Loucy (cell line): ENCODE measurements around the gene TMED9.

Source experiments
- H2AFZ ChIP-seq: fragments of 200-600 bp; sonication (generic); 2 replicates; pipeline ENCODE4 v1.6.0; 2016; ENCODE audit warnings: antibody characterized with exemption, mild to moderate bottlenecking, low read length, moderate library complexity
- H3F3A ChIP-seq: fragments of 200-600 bp; 2 replicates; pipeline ENCODE4 v1.6.0; 2016; ENCODE audit warnings: antibody characterized with exemption, low read depth, mild to moderate bottlenecking
- H3K27me3 ChIP-seq: fragments of 200-600 bp; sonication (generic); 2 replicates; pipeline ENCODE4 v1.6.1; 2014; ENCODE audit warnings: low read length, mild to moderate bottlenecking; ENCODE audit not compliant: insufficient read depth, poor library complexity, severe bottlenecking
- H3K36me3 ChIP-seq: fragments of 200-600 bp; sonication (generic); 2 replicates; pipeline ENCODE4 v1.6.1; 2016; ENCODE audit warnings: low read length; ENCODE audit not compliant: insufficient read depth
- H3K4me1 ChIP-seq: fragments of 200-600 bp; sonication (generic); 2 replicates; pipeline ENCODE4 v1.5.1; 2014; ENCODE audit warnings: low read length, mild to moderate bottlenecking; ENCODE audit not compliant: insufficient read depth, poor library complexity, severe bottlenecking
- H3K4me2 ChIP-seq: fragments of 200-600 bp; sonication (generic); 2 replicates; pipeline ENCODE4 v1.6.0; 2014; ENCODE audit warnings: antibody characterized with exemption, low read length, low read depth, mild to moderate bottlenecking; ENCODE audit not compliant: poor library complexity, severe bottlenecking
- H3K4me3 ChIP-seq: fragments of 200-600 bp; sonication (generic); 2 replicates; pipeline ENCODE4 v1.5.1; 2014; ENCODE audit warnings: low read length, mild to moderate bottlenecking, mixed read lengths; ENCODE audit not compliant: poor library complexity, severe bottlenecking
- H3K79me2 ChIP-seq: fragments of 200-600 bp; sonication (generic); 2 replicates; pipeline ENCODE4 v1.6.1; 2014; ENCODE audit warnings: low read length; ENCODE audit not compliant: insufficient read depth
- H3K9ac ChIP-seq: fragments of 200-600 bp; sonication (generic); 2 replicates; pipeline ENCODE4 v1.6.0; 2014; ENCODE audit warnings: mild to moderate bottlenecking, low read depth, low read length, moderate library complexity; ENCODE audit not compliant: poor library complexity, severe bottlenecking
- H3K9me2 ChIP-seq: fragments of 200-600 bp; sonication (generic); replicated peaks from 2 replicates; pipeline ENCODE4 v1.6.1; 2016; ENCODE audit warnings: low read depth, low read length, mixed read lengths
- H3K9me3 ChIP-seq: fragments of 200-600 bp; sonication (generic); 2 replicates; pipeline ENCODE4 v1.6.1; 2014; ENCODE audit warnings: mild to moderate bottlenecking, antibody characterized with exemption, low read length, low read depth; ENCODE audit not compliant: insufficient read depth
- H4K20me1 ChIP-seq: fragments of 200-600 bp; sonication (generic); 2 replicates; pipeline ENCODE4 v1.6.0; 2014; ENCODE audit warnings: antibody characterized with exemption, low read length, mild to moderate bottlenecking; ENCODE audit not compliant: insufficient read depth, poor library complexity, severe bottlenecking
- EZH2phosphoT487 ChIP-seq: fragments of 200-600 bp; IDR thresholded peaks from 2 replicates; pipeline ENCODE4 v1.6.1; 2018; ENCODE audit warnings: antibody characterized with exemption, mild to moderate bottlenecking, moderate library complexity, borderline replicate concordance
- TF ChIP-seq, protein P1 (sequence below): fragments of 200-600 bp; sonication (generic); conservative IDR thresholded peaks from 2 replicates; pipeline ENCODE4 v1.5.1; 2014; ENCODE audit warnings: mild to moderate bottlenecking, antibody characterized with exemption, low read length

Gene TMED9

DNA sequence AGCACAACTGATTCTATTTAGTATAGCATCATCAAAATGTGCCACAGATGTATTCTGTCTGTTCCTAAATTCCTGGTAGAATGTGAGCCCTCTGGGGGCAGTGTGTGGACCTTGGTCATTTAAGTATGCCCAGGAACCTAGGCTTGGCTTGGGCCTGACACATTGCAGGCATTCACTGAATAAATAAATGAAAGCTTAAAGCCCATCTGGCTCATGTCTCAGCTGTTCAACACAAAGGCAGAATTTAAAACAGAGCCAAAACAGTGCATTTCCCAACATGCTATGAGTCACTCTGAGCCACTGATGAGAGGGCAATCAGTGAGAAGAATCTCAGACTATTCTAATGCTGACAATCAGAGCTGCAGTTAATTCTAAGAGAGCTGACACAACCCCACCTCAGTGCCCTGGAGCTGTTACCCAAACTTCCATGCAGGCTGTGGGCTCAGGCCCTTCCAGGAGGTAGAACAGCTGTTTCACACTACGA is 45.7 kb upstream of the TMED9 start:
- Histone ChIP-seq H3K4me2 (no peak overlapping the region), H3K79me2 (peaks cover 6% of the 10 kb centered on the region; the same call in 1 of the 2 replicates)
- TF ChIP-seq, protein P1, sequence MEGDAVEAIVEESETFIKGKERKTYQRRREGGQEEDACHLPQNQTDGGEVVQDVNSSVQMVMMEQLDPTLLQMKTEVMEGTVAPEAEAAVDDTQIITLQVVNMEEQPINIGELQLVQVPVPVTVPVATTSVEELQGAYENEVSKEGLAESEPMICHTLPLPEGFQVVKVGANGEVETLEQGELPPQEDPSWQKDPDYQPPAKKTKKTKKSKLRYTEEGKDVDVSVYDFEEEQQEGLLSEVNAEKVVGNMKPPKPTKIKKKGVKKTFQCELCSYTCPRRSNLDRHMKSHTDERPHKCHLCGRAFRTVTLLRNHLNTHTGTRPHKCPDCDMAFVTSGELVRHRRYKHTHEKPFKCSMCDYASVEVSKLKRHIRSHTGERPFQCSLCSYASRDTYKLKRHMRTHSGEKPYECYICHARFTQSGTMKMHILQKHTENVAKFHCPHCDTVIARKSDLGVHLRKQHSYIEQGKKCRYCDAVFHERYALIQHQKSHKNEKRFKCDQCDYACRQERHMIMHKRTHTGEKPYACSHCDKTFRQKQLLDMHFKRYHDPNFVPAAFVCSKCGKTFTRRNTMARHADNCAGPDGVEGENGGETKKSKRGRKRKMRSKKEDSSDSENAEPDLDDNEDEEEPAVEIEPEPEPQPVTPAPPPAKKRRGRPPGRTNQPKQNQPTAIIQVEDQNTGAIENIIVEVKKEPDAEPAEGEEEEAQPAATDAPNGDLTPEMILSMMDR: no peak
- TF ChIP-seq EZH2phosphoT487: no peak

DNA sequence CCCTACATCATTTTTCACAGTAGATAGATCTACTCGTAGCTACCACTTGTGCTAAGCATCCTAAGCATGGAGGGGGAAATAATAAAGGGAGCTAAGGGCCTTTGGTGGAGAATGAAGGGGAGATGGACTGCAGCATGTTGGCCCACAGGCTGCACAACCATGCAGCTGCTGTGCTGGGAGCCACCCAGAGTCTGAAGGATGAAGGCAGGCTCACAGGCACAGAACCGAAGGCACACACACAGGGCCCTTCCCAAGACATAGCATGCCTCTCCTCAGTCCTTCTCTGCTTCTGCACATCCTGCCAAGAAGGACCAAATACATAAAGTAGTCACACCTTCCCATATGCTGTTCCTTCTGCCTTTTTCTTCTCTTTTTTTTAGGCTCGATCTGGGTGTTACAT is 44.3 kb upstream of the TMED9 start:
- Histone ChIP-seq H3K79me2 (peaks cover 20% of the 10 kb centered on the region), H3K36me3 (no peaks in the 10 kb centered on the region), H3K9me2 (no peaks in the 10 kb centered on the region), H3K4me3 (no peak overlapping the region), H3F3A (no peaks in the 10 kb centered on the region), H3K9ac (no peak overlapping the region), H4K20me1 (peaks cover 4% of the 10 kb centered on the region), H2AFZ (no peak overlapping the region), H3K4me2 (no peak overlapping the region), H3K9me3 (no peaks in the 10 kb centered on the region), H3K4me1 (peaks cover 8% of the 10 kb centered on the region), H3K27me3 (no peaks in the 10 kb centered on the region)
- TF ChIP-seq, protein P1: no peak
- no peak for TF ChIP-seq EZH2phosphoT487

More for the DNA sequence above, 45.7 kb upstream of the TMED9 start:
- Histone ChIP-seq H3F3A (no peaks in the 10 kb centered on the region), H3K9me3 (no peaks in the 10 kb centered on the region), H3K9ac (no peak overlapping the region), H3K36me3 (no peaks in the 10 kb centered on the region), H2AFZ (no peak overlapping the region), H3K4me1 (no peaks in the 10 kb centered on the region), H3K27me3 (no peaks in the 10 kb centered on the region), H3K9me2 (no peaks in the 10 kb centered on the region), H3K4me3 (no peak overlapping the region), H4K20me1 (no peaks in the 10 kb centered on the region)

DNA sequence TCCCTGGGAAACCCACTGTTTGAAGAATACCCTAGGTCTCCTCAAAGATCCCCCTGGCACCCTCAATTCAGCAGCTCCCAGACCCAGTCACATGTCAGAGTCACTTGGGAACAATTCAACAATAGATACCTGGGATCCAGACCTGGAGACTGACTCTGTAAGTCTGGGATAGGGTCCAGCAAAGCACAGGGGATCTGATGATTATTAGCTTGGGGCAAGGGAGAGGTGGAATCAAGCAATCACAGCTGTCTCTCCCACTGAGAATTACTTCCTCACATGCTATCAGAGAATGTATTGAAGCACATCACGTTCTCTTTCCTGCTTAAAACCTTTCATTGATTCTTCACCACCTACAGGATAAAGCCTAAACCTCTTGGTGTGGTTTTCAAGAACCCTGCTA is 43.5 kb upstream of the TMED9 start:
- Histone ChIP-seq H4K20me1 (peaks cover 11% of the 10 kb centered on the region), H3K4me3 (no peak overlapping the region), H3K9me2 (no peaks in the 10 kb centered on the region), H3K9ac (no peak overlapping the region), H3K4me1 (peaks cover 15% of the 10 kb centered on the region), H3K9me3 (no peaks in the 10 kb centered on the region), H3K79me2 (peaks cover 28% of the 10 kb centered on the region), H3K27me3 (no peaks in the 10 kb centered on the region), H2AFZ (no peak overlapping the region), H3K4me2 (no peak overlapping the region), H3K36me3 (no peaks in the 10 kb centered on the region), H3F3A (no peaks in the 10 kb centered on the region)
- TF ChIP-seq EZH2phosphoT487: no peak
- TF ChIP-seq, protein P1: no peak
